HG03066 (cell line): ENCODE results near the gene THAP4.

ENCODE experiments used
- ATAC-seq: cut with Tn5 transposase; IDR thresholded peaks from one replicate; pipeline ENCODE4 v1.9.1; 2021; ENCODE audit warnings: low read depth; ENCODE audit not compliant: unreplicated experiment

Gene THAP4

DNA sequence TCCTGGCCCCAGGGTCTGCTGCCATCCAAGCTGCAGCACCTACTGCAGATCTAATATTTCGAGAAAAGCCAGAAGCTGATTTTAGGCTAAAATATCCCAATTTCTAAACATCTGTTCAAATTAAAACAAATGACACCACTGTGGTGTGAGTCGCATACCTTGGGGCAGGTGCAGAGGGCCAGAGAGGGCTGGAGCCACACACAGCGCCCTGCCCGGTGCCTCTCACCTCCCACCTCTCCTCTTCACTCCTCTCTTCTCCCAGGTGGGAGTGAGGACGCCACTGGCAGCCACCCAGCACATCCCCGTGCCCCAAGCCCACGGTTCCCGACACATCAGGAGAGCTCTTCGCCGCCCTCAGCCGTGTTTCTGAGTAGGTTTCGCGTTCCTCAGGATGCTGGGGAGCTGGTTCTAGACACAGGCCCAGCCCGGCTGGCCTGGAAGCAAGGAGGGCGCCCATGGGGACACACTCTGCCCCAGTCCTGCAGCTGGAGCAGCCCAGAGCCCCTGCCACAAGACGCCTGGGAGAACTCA is 21.4 kb downstream of the THAP4 start:
- ATAC-seq: no peak

DNA sequence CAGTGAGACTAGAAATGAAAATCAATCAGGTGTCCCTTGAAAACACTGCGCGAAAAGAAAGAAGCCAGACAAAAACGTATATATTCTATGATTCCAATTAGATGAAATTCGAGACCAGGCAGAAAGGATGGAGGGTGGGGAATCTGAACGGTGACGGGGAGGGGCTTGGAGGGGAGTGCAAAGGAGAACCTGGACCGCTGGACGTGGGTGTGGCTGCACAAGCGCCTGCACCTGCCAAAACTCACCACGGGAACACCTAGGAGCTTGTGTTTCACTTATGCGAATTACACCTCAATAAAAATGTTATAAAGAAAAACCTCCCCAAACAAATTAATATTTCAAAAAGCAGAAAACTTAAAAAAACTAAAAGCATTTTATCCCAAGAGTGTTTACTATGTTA is 21.9 kb downstream of the THAP4 start:
- no peak for ATAC-seq

DNA sequence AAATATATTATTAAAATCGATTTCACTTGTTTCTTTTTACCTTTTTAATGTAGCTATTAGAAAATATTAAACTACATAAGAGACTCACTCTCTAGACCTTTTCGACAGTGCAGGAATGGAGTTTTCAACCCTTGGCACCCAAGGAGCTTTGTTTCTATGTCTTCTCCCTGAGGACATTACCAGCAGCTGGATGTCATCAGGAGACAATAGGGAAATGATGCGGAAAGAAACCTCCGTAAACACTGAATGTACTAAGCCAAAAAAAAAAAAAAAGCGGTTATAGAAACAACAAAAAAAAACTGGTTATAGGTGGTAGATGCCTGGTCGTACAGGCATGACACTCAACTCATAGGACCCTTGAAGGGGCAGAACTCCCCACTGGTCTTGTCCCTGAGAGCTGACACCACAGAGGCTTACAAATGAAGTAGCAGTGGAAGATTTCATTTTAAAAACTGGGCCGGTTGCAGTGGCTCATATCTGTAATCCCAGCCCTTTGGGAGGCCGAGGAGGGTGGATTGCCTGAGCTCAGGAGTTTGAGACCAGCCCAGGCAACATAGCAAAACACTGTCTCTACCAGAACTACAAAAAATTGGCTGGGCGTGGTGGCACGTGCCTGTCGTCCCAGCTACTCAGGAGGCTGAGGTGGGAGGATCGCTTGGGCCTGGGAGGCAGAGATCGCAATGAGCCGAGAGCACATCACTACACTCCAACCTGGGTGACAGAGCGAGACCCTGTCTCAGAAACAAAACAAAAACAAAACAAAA is 23.8 kb downstream of the THAP4 start:
- ATAC-seq: no peak

DNA sequence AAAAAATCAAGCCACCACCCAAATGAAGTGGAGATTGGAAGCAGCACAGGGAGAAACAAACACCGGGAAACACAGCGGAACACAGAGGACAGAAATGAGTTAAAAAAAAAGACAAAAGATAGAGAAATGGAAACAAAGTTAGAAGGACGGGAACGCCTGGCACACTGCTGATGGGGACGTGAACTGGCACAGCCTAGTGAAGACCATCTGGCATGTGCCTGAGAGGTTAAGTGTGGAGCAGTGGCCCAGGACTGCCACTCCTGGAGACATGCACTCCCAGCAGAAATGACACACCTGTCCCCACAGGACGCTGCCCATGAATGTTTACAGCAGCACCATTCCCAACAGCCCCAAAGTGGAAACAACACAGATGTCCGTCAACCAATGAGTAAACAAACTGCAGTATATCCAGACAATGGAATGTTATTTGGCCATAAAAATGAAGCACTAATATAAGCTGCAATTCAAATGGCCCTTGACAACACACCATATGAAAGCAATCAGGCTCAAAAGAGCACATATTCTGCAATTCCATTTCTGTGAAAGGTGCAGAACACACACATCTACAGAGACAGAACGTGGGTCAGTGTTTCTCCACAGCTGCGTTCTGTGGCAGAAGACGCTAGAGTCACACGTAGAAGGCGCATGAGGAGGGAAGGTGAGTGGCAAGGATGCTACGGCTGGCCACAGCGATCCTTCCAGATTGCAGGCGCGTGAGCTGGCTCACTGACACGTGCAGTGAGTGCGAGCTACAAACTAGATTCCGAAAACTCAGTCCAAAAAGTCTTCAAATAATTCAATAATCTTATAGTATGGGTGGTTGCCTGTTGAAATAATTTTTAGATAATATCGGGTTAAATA is 24.6 kb downstream of the THAP4 start:
- no peak for ATAC-seq

DNA sequence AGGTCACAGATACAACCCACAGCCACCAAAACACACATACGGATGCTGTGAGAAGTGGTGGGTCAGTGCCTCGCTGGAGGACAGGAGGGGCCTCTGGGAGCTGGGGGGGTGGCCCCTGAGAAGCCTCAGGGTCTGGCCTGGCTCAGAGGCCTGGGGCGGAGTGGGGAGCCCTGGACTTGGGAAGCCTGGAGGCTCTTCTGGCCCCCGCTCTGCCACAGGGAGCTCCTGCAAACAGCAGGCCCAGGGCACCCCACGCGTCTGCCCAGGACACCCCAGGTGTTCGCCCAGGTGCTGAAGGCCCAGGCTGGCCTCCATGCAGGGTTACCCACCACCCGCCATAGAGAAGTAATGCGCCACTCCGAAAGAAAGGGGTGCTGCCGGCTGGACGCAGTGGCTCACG is 25.9 kb downstream of the THAP4 start:
- ATAC-seq: no peak

DNA sequence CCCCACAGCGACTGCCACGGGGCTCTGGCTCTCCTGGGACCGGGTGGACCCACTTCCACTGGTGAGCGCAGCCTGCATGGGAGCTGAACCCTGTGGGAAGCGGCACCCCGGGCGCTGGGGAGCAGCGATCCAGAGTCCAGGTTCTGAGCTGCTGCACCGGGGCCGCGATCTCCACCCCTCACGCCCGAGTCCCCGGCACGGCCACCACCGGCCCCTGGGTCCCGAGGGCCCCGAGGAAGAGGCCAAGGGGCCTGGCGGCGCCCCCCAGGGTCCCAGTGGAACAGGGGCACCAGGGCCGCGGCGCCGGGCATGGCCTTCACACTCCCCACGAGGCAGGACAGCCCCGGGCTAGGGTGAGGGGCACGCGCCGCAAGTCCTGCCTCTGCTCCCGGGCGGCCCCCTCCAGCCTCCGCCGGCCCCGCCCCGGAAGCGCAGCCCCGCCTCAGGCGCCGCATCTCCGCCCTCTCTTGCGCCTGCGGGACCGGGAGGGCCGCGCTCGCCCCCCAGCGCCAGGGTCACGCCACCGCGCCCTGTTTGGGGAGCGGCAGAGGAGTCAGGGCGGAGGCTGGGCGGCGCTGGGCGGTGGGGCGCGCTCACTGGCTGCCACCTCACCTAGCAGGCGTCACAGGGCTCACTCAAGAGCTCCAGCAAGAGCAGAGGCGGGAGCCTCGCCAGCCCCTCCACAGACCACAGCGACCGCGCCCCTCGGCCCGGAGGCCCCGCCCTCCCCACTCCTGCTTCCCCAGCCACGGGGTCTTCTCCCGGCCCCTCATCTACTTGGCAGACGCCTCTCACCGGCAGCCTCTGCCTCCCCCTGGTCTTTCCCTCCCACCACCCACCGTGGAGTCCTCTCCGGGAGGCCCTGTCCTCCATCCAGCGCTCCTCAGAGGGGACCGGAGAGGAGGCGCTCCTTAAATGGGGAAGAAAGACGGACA is 26.8 kb downstream of the THAP4 start:
- peak; percentile 93 for ATAC-seq

DNA sequence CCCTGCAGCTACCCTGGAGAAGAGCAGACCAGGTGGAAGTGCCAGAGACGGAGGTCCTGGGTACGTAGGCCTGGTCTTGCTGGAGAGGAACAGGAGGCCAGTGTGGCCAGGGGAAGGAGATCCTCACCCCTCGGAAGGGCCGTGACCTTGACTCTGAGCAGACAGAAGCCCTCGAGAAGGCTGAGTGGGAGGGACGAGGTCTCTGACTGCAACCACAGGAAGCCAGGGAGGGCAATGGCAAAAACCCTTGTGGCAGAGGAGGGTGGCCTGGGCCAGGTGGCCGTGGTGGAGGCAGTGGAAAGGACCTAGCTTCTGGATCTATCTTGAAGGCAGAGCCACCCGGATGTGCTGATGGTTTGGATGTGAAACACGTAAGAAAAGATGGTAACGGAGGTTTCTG is 28.1 kb downstream of the THAP4 start:
- ATAC-seq: no peak

DNA sequence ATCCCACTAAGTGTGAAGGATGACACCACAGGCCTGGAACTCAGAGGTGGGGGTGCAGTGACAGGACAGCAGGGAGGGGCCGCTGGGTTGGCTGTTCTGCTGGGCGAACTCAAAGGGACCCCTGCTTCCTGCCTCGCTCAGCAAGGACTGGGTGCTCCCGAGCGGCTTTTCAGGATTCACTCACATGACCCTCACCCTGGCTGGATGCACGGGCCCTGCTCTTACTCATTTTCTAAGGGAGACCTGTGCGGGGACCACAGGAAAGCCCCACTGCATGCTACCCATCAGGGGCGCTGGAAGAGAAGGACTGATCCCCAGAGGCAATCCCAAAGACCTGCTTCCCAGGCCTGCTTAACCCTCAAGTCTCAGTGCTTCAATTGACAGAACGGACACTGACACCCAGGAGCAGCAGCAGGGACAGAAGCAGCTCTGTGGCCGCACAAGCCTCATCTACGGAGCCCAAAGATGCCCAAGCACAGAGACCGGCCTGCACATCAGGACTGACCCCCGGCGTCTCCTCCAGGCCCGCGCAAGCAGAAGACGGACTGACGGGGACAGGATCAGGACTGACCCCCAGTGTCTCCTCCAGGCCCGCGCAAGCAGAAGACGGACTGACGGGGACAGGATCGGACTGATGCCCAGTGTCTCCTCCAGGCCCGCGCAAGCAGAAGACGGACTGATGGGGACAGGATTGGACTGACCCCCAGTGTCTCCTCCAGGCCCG is 29.6 kb downstream of the THAP4 start:
- no peak for ATAC-seq

DNA sequence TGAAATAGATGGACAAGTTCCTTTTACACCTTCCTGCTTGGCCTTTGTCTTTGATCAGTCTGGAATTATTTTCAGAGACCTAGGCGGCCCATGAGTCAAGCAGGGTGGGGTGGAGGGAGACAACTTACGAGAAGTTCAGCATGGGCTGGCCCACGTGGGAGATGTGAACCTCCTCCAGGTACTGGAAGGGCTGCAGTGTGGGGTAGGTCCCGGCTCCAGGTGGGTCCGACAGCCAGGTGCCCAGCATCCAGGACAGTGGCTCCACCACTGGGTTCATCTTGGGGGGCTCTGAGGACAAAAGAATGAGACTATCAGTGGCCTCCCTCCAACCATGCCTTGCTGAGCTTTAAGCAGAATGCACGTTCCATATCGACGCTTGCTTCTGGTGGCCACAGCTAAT is 30.8 kb downstream of the THAP4 start:
- ATAC-seq: no peak

DNA sequence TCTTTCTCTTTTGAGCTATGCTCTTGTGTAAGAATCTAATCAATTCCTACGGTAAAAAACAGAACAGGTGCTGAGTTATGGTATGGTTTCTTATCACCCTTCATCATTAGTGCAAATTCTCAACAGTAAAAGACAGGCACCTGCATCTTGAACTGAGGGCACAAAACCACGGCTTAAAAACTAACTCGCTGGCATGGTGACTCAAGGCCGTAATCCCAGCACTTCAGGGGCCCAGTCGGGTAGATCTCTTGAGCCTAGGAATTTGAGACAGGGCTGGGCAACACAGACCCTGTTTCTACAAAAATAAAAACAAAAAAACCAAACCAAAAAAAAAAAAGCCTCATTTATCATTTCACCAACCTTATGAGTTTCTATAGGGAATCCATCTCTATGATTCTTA is 33.3 kb downstream of the THAP4 start:
- no peak for ATAC-seq

DNA sequence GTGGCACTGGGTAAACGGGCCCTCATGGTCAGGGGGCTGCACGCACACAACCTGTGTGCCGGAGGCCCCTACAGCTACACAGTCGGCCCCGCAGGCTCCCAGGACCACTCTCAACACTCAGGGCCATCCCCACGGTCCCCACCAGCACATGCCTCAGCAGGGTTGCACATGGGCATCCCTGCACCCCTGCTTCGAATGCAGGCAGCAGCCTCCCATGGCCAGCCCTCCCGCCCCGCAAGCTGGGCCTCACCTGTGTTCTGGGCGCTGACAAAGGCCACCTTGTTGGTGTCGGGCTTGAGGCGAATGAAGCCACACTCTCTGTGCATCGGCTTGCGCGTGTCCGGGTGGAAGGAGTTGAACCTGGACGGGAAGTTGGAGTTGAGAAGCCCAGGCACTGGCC is 34.2 kb downstream of the THAP4 start:
- ATAC-seq: no peak

DNA sequence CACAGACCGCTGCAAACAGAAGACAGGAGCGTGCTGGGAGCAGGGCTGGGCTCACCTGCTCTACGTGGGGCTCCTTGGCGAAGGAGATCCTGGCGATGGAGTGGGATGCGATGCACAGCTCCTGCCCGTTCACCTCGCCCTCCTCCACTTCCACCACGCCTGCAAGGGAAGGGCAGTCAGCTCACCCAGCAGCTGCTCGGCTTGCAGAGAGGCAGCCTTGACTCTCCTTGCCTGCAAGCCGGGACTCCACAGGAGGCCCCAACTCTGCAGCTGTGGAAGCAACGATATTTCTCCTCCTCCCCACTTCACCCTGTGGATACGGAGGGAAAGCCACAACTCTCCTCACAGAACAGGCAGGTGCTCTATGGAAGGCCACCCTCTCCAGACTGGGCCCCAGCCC is 35.1 kb downstream of the THAP4 start:
- ATAC-seq: no peak

DNA sequence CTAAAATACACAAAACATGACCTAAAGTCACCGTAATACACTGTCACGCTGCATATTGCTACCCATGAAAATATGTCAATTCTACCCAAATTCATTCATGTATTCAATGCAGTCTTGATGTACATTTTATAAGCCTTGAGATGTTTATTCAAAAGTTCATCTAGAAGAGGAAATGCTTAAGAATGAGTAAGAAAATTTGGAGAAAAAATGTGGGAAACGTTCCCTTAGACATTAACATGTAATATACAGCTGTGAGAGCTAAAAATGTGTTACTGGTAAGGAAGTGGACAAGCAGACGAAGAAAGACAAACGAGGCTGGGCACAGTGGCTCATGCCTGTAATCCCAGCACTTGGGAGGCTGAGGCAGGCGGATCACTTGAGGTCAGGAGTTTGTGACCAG is 37.3 kb downstream of the THAP4 start:
- no peak for ATAC-seq

DNA sequence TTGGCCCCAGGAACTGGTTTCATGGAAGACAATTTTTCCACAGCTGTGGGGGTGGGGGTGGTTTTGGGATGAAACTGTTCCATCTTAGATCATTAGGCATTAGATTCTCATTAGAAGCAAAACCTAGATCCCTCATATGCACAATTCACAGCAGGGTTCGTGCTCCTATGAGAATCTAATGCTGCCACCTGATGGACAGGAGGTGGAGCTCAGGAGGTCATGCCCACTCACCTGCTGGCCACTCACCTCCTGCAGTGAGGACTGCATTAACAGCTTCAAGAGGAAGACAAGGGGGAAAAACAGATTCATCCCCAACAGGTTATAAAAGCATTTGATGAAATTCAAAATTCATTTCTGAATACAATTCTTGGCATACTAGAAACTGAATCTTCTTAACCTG is 38.5 kb downstream of the THAP4 start:
- ATAC-seq: no peak

DNA sequence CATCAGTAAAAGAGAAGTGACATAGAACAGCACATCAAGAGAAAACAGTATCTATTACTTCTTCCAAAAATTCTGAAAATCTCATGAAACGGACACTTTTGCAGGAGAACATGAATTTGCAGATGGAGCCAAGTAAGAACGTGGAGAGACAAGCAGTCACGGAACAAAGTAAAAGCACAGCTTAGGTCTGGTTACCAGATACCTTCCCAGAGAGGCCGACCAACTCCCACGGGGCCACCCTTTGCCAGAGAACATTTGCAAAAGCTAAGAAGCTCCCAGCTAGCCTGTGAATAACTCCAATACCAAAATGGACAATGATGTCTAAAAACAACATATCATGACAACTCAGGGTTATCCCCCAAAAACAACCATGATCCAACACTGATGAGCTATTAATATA is 38.9 kb downstream of the THAP4 start:
- ATAC-seq: no peak

DNA sequence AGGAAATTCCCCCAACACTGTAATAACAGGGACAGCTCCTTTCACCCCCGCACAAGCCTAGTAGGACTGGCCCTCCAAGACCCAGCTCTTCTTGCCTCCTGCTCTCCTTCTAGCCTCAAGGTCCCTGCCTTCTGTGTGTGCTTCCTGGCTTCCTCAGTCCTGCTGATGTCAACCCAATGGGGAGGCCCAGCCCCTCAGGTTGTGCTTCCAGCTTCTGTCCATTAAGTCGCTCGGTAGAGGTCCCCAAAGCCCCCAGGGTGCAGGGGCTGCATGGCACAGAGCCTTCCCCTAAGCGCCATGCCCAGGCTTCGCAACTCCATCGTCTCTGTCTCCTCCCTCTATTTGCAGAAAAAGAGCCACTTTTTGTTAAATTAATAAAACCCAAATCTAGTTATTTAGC is 39.4 kb downstream of the THAP4 start:
- no peak for ATAC-seq

DNA sequence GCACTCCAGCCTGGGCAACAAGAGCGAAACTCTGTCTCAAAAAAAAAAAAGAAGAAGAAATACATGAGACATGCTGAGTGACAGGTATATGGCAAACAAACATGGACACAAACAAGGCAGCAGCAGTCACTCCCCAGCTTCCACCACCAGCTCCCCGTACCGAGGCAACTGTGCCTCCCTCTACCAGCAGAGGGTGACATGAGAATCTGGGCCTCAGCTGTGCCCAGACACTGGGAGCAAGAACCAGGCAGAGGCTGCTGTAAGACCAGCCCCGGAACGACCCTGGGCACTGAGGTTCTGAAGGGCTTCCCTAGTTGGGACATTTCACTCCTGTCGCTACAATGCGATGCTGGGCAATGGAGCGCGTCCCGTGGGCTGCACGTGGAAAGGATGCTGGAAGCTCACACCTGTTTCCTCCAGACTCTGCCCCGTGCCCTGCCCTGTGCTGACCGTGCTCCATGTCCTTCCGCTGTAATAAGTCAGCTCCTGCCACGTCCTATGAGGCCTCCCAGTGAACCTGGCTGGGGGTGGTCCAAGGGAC is 41.3 kb downstream of the THAP4 start:
- no peak for ATAC-seq

DNA sequence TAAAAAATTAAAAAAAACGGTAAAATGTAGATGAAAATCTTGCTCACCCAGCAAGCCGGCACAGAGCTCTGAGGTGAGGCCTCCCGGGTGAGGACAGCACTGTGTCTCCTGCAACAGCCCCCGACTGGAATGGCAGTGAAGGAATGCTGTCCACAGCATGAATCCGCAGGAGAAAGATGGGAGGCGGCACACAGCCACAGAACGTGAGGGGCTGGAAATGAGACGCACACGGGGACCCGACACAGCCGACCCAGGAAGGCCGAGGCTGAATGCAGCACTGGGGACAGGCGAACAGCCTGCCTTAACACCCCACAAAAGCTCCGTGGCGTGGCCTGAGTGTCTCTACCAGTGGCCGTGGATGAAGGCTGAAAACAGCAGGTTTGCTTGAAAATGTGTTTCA is 43.7 kb downstream of the THAP4 start:
- ATAC-seq: no peak

DNA sequence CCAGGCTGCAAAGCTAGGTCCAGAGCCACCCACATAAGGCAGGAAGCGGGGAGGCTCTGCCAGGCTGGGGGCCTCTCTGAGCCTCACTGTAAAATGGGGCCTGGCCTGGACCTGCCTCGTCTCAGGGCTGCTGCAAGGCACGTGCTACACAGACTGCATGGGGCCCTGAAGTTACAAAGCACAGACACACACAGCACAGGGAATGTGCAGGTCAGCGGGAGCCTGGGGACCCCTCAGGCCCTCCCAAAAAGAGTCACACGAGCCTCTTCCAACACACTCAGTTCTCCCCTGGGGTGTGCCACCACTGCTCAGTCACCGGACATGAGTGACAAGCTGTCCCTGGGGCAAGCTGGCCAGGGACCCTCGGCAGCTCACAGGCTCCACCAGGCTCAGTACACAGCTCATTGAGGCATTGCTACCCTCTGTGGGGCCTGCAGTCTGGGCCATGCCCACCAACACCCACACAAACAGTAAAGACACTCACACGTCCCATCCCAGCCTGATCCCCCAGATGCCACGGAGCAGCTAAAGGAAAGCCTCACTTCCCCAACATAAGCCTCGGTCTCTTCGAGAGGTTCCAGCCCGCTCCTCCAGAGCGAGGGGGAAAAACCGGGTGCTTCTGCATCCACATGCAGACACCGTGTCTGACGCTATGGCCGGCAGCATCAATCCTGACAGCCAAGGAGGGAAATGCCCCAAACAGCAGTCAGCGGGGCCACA is 44.7 kb downstream of the THAP4 start:
- ATAC-seq: no peak
